ENCODE results near the gene BBIP1.

The BBIP1 gene

GRCh38 chr10:110861930-110862649, 56.9 kb downstream of the BBIP1 start:
- no peak for DNase-seq

- DNase-seq: no peak
Measured at GRCh38 chr10:110861476-110861875, 57.5 kb downstream of the BBIP1 start.

- DNase-seq: peak in 4 of 5 donors; percentile 30 to 79 (median 42)
Measured at GRCh38 chr10:110860576-110861241, 58.3 kb downstream of the BBIP1 start.

GRCh38 chr10:110859973-110860376, 59.0 kb downstream of the BBIP1 start:
- DNase-seq: no peak

- no peak for DNase-seq
Measured at GRCh38 chr10:110859206-110859972, 59.6 kb downstream of the BBIP1 start.

- no peak for DNase-seq
Measured at GRCh38 chr10:110858297-110858934, 60.6 kb downstream of the BBIP1 start.

- DNase-seq: peak in 1 of 5 donors; percentile 60
Measured at GRCh38 chr10:110857265-110858171, 61.5 kb downstream of the BBIP1 start.

- DNase-seq: no peak
Measured at GRCh38 chr10:110853921-110854605, 64.9 kb downstream of the BBIP1 start.

GRCh38 chr10:110852947-110853346, 66.0 kb downstream of the BBIP1 start:
- DNase-seq: no peak

GRCh38 chr10:110852255-110852896, 66.6 kb downstream of the BBIP1 start:
- DNase-seq: no peak

GRCh38 chr10:110851020-110851612, 67.9 kb downstream of the BBIP1 start:
- DNase-seq: no peak

- DNase-seq: no peak
Measured at GRCh38 chr10:110850099-110850498, 68.9 kb downstream of the BBIP1 start.
